Right lobe of liver (tissue), 6 donors: ENCODE data around the gene PPP1R3D. TPM values are rescaled to one million over a fixed set of nuclear protein-coding genes. Genes with fewer than 3 reads are reported as not detected.

Experiments used
- ATAC-seq, 4 donors: fragments of 200-7000 bp; cut with Tn5 transposase; one replicate each; pipeline ENCODE4 v1.9.1; 2020; ENCODE audit warnings: mild to moderate bottlenecking in 4 of 4, moderate library complexity in 4 of 4
- DNase-seq, 3 donors: peaks; one replicate each; pipeline ENCODE4 v3.0.0-alpha.2; 2020
- H3K27ac ChIP-seq, 3 donors: fragments of 200-600 bp; one replicate each; pipeline ENCODE4 v1.8.0; 2022
- H3K27me3 ChIP-seq, 2 donors: fragments of 200-600 bp; one replicate each; pipeline ENCODE4 v1.8.0; 2022
- H3K36me3 ChIP-seq, 4 donors: fragments of 200-600 bp; sonication (generic) in 1 of 4; one replicate each; pipeline versions ENCODE4 v1.5.1 to v1.8.0; 2017 to 2022; ENCODE audit warnings: control low read depth in 1 of 4
- H3K4me1 ChIP-seq, 4 donors: fragments of 200-600 bp; sonication (generic) in 1 of 4; one replicate each; pipeline versions ENCODE4 v1.5.1 to v1.8.0; 2017 to 2022; ENCODE audit warnings: control low read depth in 1 of 4
- H3K4me3 ChIP-seq, 3 donors: fragments of 200-600 bp; one replicate each; pipeline ENCODE4 v1.8.0; 2022
- H3K9me3 ChIP-seq, 4 donors: fragments of 200-600 bp; sonication (generic) in 1 of 4; one replicate each; pipeline versions ENCODE4 v1.5.1 to v1.8.0; 2017 to 2022; ENCODE audit warnings: control low read depth in 1 of 4
- CTCF ChIP-seq, 4 donors: fragments of 200-600 bp in 3 of 4; fragments of 450-650 bp in 1 of 4; IDR thresholded peaks; one replicate each; pipeline versions ENCODE4 v1.5.1 to v1.8.0; 2016 to 2022; ENCODE audit warnings: antibody characterized with exemption in 4 of 4, mild to moderate bottlenecking in 2 of 4
- POLR2A ChIP-seq: fragments of 450-650 bp; IDR thresholded peaks from one replicate; pipeline ENCODE4 v1.6.1; 2017; ENCODE audit warnings: antibody characterized with exemption, mild to moderate bottlenecking
- WGBS: methylation state at CpG from one replicate; pipeline ENCODE4 v1.1.6; 2018; ENCODE audit warnings: low coverage, low lambda C conversion rate; ENCODE audit not compliant: insufficient coverage; ENCODE audit errors: missing lambda C conversion rate; 5-methylcytosine and 5-hydroxymethylcytosine counted together
- intact Hi-C, 2 donors: fragments of 100-400 bp; cut with DNase I; formaldehyde crosslinking; loops; one replicate each; pipeline versions ENCODE4 v1.11.2 to v1.14.1; 2022
- total RNA-seq, 6 experiments: library from RNA; depleted of rRNA in 2 of 6; stranded (reverse); fragments of >200 nt in 2 of 6; fragmentation: NEBNext Ultra II Directional in 3 of 6; extraction: Animal tissue kit (Norgen Biotek cat#: 25700) in 3 of 6; gene quantifications; one replicate each; pipeline versions ENCODE4 v1.1.0 to v1.2.4, GENCODE V29; 2016 to 2023
- donor health status: DM: no; HTN: yes; CAD: no.
- donor health status: DM: no; HTN: no; CAD: no.
- donor health status: DM: no; HTN: no; CAD: no.
- donor health status: DM: no; HTN: yes; CAD: no.
- donor health status: DM: no; HTN: yes; CAD: no.

The PPP1R3D gene
- total RNA-seq, 6 experiments from 2014 or later = 0.51 to 1.6 (median 1.0) TPM

GRCh38 chr20:59985164-59985563, 45.1 kb upstream of the PPP1R3D start:
- WGBS = 71% methylated on average over 5 of the region's 8 CpGs

GRCh38 chr20:59984541-59984940, 44.4 kb upstream of the PPP1R3D start:
- WGBS = 42% methylated on average over 4 of the region's 4 CpGs
- TF ChIP-seq POLR2A (no peak), CTCF (IDR thresholded peaks at IDR 0.05) (no peak)
- no peak for ATAC-seq

More at GRCh38 chr20:59985164-59985563, 45.1 kb upstream of the PPP1R3D start:
- Histone ChIP-seq H3K27ac (no peak overlapping the region), H3K27me3 (no peaks in the 10 kb centered on the region), H3K4me1 (no peaks in the 10 kb centered on the region), H3K9me3 (no peaks in the 10 kb centered on the region), H3K4me3 (no peak overlapping the region), H3K36me3 (no peaks in the 10 kb centered on the region)
- ATAC-seq = no peak
- intact Hi-C loops = no loop called here
- no peak for DNase-seq
- TF ChIP-seq POLR2A (no peak), CTCF (IDR thresholded peaks at IDR 0.05) (no peak)

GRCh38 chr20:59983076-59983475, 43.0 kb upstream of the PPP1R3D start:
- DNase-seq = no peak
- 86% methylated on average over 8 of the region's 9 CpGs for WGBS
- Histone ChIP-seq H3K27ac (no peak overlapping the region), H3K4me3 (no peak overlapping the region), H3K27me3 (no peaks in the 10 kb centered on the region), H3K36me3 (no peaks in the 10 kb centered on the region), H3K9me3 (no peaks in the 10 kb centered on the region), H3K4me1 (no peaks in the 10 kb centered on the region)
- TF ChIP-seq CTCF (IDR thresholded peaks at IDR 0.05) (no peak), POLR2A (no peak)
- no peak for ATAC-seq
- intact Hi-C loops = no loop called here

More at GRCh38 chr20:59984541-59984940, 44.4 kb upstream of the PPP1R3D start:
- Histone ChIP-seq H3K27ac (no peak overlapping the region), H3K36me3 (no peaks in the 10 kb centered on the region), H3K9me3 (no peaks in the 10 kb centered on the region), H3K4me1 (no peaks in the 10 kb centered on the region), H3K4me3 (no peak overlapping the region), H3K27me3 (no peaks in the 10 kb centered on the region)
- no peak for DNase-seq
- intact Hi-C loops = no loop called here

GRCh38 chr20:59977086-59977485, 37.0 kb upstream of the PPP1R3D start:
- Histone ChIP-seq H3K36me3 (no peaks in the 10 kb centered on the region), H3K4me3 (no peak overlapping the region), H3K4me1 (peaks cover 0 to 7% (median 0%) of the 10 kb centered on the region in 4 donors), H3K27ac (no peak overlapping the region), H3K9me3 (no peaks in the 10 kb centered on the region), H3K27me3 (no peaks in the 10 kb centered on the region)
- ATAC-seq (no peak), DNase-seq (no peak)
- TF ChIP-seq POLR2A (no peak), CTCF (IDR thresholded peaks at IDR 0.05) (no peak)
- 76% methylated on average over 5 of the region's 9 CpGs for WGBS
- intact Hi-C loops = no loop called here
